GM18502 (cell line): ENCODE results near the gene ZSCAN32.

Source experiments
- ATAC-seq: cut with Tn5 transposase; IDR thresholded peaks from one replicate; pipeline ENCODE4 v1.9.1; 2021; ENCODE audit warnings: mild to moderate bottlenecking; ENCODE audit not compliant: unreplicated experiment, poor library complexity

The ZSCAN32 gene

DNA sequence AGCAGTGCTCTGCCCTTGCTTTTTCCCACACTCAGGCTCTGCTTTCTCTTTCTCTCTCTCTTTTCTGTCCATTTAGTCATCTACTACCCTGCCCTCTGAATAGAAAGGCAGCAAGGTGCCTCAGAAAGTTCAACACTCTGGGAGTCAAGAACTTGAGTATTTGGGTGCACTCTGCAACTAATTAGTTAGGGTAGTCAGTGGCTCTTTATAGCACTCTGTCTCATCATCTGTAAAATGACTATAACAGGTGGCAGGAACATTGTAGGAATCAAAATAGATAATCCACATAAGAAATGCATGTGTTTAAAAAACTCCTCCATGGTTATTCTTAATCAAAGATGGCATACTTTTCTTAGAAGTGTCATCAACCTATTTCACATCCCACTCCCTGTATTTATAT, 37.9 kb downstream of the ZSCAN32 start:
- no peak for ATAC-seq

DNA sequence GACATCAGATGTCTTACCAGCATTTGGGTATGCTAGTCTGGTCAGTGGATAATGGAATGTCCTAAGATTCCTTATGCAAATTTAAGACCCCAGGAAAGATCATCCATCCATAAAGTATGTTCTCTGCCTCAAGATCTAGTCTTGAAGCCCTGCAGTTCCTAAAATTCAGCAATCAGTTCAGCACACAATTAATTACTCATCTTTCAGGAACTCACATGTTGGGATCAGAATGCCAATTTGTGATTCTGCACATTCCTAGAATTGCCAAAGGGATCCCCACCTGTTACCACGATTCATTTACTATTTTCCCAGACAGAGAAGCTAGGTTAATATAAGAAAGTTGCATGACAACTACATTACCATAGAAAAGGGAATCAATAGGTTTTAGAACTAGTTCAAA, 41.9 kb downstream of the ZSCAN32 start:
- no peak for ATAC-seq

DNA sequence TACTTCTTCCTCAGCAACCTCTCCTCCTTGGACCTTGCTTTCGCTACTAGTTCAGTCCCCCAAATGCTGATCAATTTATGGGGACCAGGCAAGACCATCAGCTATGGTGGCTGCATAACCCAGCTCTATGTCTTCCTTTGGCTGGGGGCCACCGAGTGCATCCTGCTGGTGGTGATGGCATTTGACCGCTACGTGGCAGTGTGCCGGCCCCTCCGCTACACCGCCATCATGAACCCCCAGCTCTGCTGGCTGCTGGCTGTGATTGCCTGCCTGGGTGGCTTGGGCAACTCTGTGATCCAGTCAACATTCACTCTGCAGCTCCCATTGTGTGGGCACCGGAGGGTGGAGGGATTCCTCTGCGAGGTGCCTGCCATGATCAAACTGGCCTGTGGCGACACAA, 44.7 kb downstream of the ZSCAN32 start:
- no peak for ATAC-seq

DNA sequence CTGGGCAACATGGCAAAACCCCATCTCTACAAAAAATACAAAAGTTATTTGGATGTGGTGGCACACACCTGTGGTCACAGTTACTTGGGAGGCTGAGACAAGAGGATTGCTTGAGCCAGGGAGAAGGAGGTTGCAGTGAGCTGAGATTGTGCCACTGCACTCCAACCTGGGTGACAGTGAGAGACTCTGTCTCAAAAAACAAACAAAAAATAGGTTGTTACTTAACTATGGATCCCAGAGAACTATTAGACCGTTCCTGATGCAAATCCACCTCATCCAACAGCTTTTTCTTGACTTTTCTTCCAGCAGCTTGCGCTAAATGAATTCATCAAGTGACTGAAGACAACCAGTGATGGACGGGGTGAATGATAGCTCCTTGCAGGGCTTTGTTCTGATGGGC, 45.2 kb downstream of the ZSCAN32 start, which contains the start of gene OR2C1:
TSS of gene OR2C1 (plus strand) at position 301 of the 400 bp plus-strand sequence. CDS start at position 353, 52 bp downstream.
- no peak for ATAC-seq

DNA sequence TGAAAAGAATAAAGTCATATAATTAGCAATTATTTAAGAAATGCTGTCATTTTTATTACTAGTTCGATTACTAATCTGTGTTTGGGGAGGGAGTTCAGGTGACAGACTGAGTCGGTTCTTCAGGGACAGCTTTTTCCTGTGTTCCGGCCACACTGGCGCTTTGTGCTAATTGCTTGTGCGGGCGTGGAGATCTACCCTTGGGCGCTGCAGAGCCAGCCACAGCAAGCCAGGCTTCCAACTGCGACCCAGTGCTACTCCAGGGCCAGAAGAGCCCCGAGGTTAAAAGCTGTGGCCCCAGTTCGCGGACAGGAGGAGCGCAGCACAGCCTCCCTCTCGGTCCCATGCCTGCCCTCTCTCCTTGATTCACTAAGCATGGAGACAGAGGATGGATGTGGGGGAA, 51.6 kb downstream of the ZSCAN32 start:
- no peak for ATAC-seq

DNA sequence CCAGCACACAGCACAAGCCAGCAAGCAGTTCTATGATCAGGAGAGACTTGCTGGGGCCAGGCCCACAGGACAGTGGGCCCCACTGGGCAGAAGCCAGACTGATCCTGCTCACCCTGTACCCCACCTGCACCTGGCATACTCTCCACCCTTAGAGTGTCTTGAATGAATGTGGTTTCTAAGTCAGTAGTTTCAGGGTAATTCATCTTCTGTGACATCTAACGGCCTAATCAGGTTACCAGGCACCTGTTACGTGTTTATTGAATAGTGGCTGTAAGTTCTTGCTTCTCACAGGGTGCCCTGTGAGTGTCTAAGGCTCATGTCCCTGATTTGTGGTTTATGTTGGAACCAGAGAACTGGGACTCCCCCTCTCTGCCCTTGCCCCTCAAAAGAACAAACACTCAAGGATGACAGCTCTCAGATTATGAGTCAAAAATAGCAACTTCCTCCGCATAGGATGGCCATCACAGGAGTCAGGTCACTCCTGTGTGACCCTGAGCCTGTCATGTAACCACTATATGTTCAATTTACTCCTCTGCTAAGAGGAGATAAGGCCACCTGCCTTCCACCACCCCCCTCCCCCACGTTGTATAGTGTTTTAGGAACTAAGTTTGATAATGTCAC, 52.1 kb downstream of the ZSCAN32 start:
- ATAC-seq = no peak

DNA sequence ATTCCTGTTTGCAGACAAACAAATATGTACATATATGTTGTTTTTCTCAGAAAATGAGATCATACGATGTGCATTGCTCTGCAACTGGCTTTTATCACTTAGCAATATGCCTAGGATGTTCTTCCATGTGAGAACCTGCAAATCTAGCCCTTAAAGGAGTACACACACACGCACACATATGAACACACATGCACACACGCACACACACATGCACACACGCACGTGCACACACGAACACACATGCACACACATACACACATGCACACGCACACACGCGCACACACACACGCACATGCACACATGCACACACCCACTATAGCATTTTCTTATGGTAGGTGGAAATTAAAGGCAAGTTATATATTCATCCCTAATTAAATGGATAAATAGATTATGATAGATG, 53.2 kb downstream of the ZSCAN32 start:
- no peak for ATAC-seq

DNA sequence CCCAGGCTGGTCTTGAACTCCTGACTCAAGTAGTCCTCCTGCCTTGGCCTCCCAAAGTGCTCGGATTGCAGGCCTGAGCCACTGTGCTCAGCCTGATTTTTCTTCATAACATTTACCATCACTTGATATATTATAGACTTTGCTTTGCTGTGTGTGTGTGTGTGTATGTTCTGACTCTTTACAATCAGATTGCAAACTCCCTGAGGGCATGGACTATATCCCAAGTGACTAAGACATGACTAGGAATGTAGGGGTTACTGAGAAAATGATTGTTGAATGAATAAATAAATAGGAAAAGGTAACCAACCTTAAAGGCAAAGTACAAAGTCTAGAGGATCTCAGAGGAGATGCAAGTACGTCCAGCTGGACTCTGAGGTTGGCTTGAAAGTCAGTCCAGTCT, 54.8 kb downstream of the ZSCAN32 start:
- ATAC-seq = no peak
